A673 (cell line): ENCODE measurements around the gene CBFA2T3. TPM values are rescaled to one million over a fixed set of nuclear protein-coding genes. Genes with fewer than 3 reads are reported as not detected.
"Not testable (repeated sequence)": the region's sequence is repeated elsewhere in the genome, so short reads cannot be mapped to it uniquely, and the experiment has no call there.

Experiments used
- BruUV-seq: library from RNA; stranded (reverse); fragments of 400-500 nt; replicated peaks from 2 replicates; lab custom pipeline; 2021; lab: Mats Ljungman, UMichigan
- CTCF ChIA-PET: fragments of 300-600 bp; sonication (Branson Sonifier 250); formaldehyde crosslinking; loops from one replicate; lab custom pipeline; 2022; ENCODE audit warnings: antibody characterized with exemption; lab: Charles Lee
- POLR2A ChIA-PET: fragments of 300-600 bp; sonication (Branson Sonifier 250); formaldehyde crosslinking; loops from one replicate; lab custom pipeline; 2022; ENCODE audit warnings: antibody characterized with exemption; ENCODE audit not compliant: low non-redundant PET; lab: Charles Lee
- DNase-seq: peaks from one replicate; pipeline ENCODE4 v3.0.0-alpha.2; 2015; ENCODE audit warnings: low spot score
- H3K27ac ChIP-seq: fragments of 200-600 bp; sonication (generic); 2 replicates; pipeline ENCODE4 v1.5.1; 2016; ENCODE audit warnings: mixed run types, low read depth, mild to moderate bottlenecking, mixed read lengths, antibody characterized with exemption, low read length; ENCODE audit not compliant: poor library complexity, severe bottlenecking
- H3K27me3 ChIP-seq: fragments of 200-600 bp; sonication (generic); replicated peaks from 2 replicates; pipeline ENCODE4 v1.6.1; 2017; ENCODE audit warnings: mixed run types, low read depth, mild to moderate bottlenecking, mixed read lengths, antibody characterized with exemption, low read length; ENCODE audit not compliant: insufficient read depth, poor library complexity
- H3K36me3 ChIP-seq: fragments of 200-600 bp; sonication (generic); 2 replicates; pipeline ENCODE4 v1.6.1; 2016; ENCODE audit warnings: mixed run types, mild to moderate bottlenecking, mixed read lengths, antibody characterized with exemption, low read length; ENCODE audit not compliant: insufficient read depth, poor library complexity, severe bottlenecking
- H3K4me1 ChIP-seq: fragments of 200-600 bp; sonication (generic); 2 replicates; pipeline ENCODE4 v1.6.1; 2017; ENCODE audit warnings: mixed run types, mild to moderate bottlenecking, mixed read lengths, antibody characterized with exemption, low read length; ENCODE audit not compliant: insufficient read depth, poor library complexity, severe bottlenecking
- H3K4me3 ChIP-seq: fragments of 200-600 bp; sonication (generic); 2 replicates; pipeline ENCODE4 v1.5.1; 2016; ENCODE audit warnings: low read depth, mixed run types, mild to moderate bottlenecking, mixed read lengths, low read length; ENCODE audit not compliant: poor library complexity, severe bottlenecking
- H3K9me3 ChIP-seq: fragments of 200-600 bp; sonication (generic); 2 replicates; pipeline ENCODE4 v1.6.1; 2016; ENCODE audit warnings: mixed run types, low read depth, mild to moderate bottlenecking, mixed read lengths, antibody characterized with exemption, low read length; ENCODE audit not compliant: poor library complexity, severe bottlenecking
- EZH2 ChIP-seq: fragments of 200-600 bp; sonication (generic); IDR thresholded peaks from 2 replicates; pipeline ENCODE4 v1.6.1; 2017; ENCODE audit warnings: borderline replicate concordance, low read depth, mild to moderate bottlenecking, mixed read lengths, antibody characterized with exemption, low read length; ENCODE audit not compliant: poor library complexity, severe bottlenecking
- intact Hi-C: fragments of 100-400 bp; cut with micrococcal nuclease; formaldehyde crosslinking; loops from one replicate; pipeline ENCODE4 v1.10.0; 2022; ENCODE audit not compliant: unreplicated experiment
- total RNA-seq: library from RNA; stranded (reverse); gene quantifications from 2 replicates; pipeline ENCODE4 v1.2.3, GENCODE V29; 2021
- TF ChIP-seq, protein P1 (sequence below): fragments of 300-800, 200-600 bp; sonication (generic); conservative IDR thresholded peaks from 2 replicates; pipeline ENCODE4 v1.5.1; 2017; ENCODE audit warnings: low read depth, mild to moderate bottlenecking, antibody characterized with exemption, low read length, moderate library complexity, mixed read lengths

Gene CBFA2T3
- total RNA-seq, 1 experiment from 2014 or later, result 1.7 TPM

DNA sequence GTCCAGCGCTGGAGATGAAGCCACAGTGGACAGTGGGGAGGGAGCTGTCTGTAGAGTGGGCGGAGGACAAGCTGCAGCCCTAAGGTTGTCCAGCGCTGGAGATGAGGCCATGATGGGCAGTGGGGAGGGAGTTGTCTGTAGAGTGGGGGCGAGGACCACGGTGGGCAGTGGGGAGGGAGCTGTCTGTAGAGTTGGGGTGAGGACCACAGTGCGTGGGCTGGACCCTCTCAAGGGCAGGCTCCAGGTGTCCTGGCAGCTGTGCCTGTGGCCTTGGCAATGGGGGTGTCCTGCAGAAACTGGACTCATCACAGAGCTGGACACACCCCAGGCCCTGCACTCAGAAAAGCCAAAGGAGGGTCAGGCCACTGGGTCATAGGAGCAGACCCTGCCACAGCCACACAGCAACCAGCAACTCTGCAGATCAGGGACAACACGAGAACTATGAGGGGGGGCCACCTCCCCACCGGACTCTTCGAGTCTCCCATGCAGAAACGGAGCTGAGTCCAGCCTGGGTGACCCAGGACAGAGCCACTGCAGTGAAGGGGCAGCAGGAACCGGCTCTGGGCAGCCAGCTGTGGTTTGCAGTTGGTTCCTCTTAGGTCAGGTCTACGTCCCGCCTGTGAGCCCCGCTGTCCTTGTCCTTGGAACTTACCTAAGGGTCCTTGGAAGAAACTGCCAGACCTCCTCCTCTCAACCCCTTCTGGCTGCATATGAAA, 33.4 kb upstream of the CBFA2T3 start:
- Histone ChIP-seq H3K4me3 (no peak overlapping the region), H3K27me3 (peaks cover 3% of the 10 kb centered on the region), H3K9me3 (no peaks in the 10 kb centered on the region), H3K36me3 (no peaks in the 10 kb centered on the region), H3K4me1 (no peaks in the 10 kb centered on the region), H3K27ac (no peak overlapping the region)
- CTCF ChIA-PET, result no interaction called here
- POLR2A ChIA-PET, result no interaction called here
- BruUV-seq, result no TSS peak
- no peak for TF ChIP-seq EZH2
- TF ChIP-seq, protein P1, sequence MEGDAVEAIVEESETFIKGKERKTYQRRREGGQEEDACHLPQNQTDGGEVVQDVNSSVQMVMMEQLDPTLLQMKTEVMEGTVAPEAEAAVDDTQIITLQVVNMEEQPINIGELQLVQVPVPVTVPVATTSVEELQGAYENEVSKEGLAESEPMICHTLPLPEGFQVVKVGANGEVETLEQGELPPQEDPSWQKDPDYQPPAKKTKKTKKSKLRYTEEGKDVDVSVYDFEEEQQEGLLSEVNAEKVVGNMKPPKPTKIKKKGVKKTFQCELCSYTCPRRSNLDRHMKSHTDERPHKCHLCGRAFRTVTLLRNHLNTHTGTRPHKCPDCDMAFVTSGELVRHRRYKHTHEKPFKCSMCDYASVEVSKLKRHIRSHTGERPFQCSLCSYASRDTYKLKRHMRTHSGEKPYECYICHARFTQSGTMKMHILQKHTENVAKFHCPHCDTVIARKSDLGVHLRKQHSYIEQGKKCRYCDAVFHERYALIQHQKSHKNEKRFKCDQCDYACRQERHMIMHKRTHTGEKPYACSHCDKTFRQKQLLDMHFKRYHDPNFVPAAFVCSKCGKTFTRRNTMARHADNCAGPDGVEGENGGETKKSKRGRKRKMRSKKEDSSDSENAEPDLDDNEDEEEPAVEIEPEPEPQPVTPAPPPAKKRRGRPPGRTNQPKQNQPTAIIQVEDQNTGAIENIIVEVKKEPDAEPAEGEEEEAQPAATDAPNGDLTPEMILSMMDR, result no peak
- intact Hi-C loops, result no loop called here
- no peak for DNase-seq

GRCh38 chr16:89009343-89010209, 32.6 kb upstream of the CBFA2T3 start:
- TF ChIP-seq, protein P1, result no peak
- no peak for TF ChIP-seq EZH2
- Histone ChIP-seq H3K4me1 (peaks cover under 1% of the 10 kb centered on the region), H3K9me3 (no peaks in the 10 kb centered on the region), H3K27me3 (peaks cover 4% of the 10 kb centered on the region), H3K4me3 (no peak overlapping the region), H3K27ac (no peak overlapping the region), H3K36me3 (no peaks in the 10 kb centered on the region)
- POLR2A ChIA-PET, result no interaction called here
- BruUV-seq, result no TSS peak
- CTCF ChIA-PET, result no interaction called here
- intact Hi-C loops, result no loop called here
- DNase-seq, result no peak

- BruUV-seq, result not testable (repeated sequence)
These were observed 31.8 kb upstream of the CBFA2T3 start for GRCh38 chr16:89008796-89009195.

More at GRCh38 chr16:89008796-89009195, 31.8 kb upstream of the CBFA2T3 start:
- H3K36me3 ChIP-seq, CTCF ChIA-PET, H3K4me3 ChIP-seq, H3K9me3 ChIP-seq, H3K27ac ChIP-seq, H3K4me1 ChIP-seq, POLR2A ChIA-PET, DNase-seq, intact Hi-C loops: not testable (repeated sequence)
- H3K27me3 ChIP-seq, result peaks cover 12% of the 10 kb centered on the region
